Measurements from ENCODE around the gene GRM8.

Gene GRM8

DNA sequence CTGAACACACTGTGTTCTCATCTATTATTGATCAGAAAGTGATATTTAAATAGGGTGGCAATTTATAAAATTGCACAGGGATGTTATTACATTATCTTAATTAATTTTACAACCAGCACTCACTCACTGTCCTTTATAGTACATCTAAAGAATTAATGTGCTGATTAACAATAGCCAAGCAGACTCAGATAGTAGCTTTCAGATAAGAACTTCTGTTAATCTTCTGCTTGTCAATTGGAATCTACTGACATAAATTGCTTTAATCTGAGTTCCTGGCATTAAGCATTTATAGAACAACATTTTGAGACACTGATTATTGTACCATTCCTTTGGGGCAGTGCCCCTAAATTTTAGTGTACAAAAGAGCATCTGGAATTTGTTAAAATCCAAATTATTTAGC lies 408.9 kb downstream of the GRM8 start:
- no peak for TF ChIP-seq ZNF146 (tag by site-specific recombination; IDR thresholded peaks at IDR 0.05)
- no peak for TF ChIP-seq BCL11A (tag by site-specific recombination; IDR thresholded peaks at IDR 0.05; ENCODE audit: low read depth)
- no peak for TF ChIP-seq ZNF704 (tag by site-specific recombination; IDR thresholded peaks at IDR 0.05)
- TF ChIP-seq KLF8 (tag by site-specific recombination; IDR thresholded peaks at IDR 0.05), result no peak
- TF ChIP-seq ZNF211 (tag by site-specific recombination; IDR thresholded peaks at IDR 0.05; ENCODE audit: low read depth), result no peak
- TF ChIP-seq ZNF514 (tag by site-specific recombination; IDR thresholded peaks at IDR 0.05), result no peak
- TF ChIP-seq ZNF426 (tag by site-specific recombination; IDR thresholded peaks at IDR 0.05), result no peak
- no peak for TF ChIP-seq ZNF202 (tag by site-specific recombination; IDR thresholded peaks at IDR 0.05; ENCODE audit: borderline replicate concordance)
- TF ChIP-seq IKZF3 (tag by site-specific recombination; IDR thresholded peaks at IDR 0.05), result no peak
- TF ChIP-seq WT1 (tag by site-specific recombination; IDR thresholded peaks at IDR 0.05), result no peak
- TF ChIP-seq, protein P1, sequence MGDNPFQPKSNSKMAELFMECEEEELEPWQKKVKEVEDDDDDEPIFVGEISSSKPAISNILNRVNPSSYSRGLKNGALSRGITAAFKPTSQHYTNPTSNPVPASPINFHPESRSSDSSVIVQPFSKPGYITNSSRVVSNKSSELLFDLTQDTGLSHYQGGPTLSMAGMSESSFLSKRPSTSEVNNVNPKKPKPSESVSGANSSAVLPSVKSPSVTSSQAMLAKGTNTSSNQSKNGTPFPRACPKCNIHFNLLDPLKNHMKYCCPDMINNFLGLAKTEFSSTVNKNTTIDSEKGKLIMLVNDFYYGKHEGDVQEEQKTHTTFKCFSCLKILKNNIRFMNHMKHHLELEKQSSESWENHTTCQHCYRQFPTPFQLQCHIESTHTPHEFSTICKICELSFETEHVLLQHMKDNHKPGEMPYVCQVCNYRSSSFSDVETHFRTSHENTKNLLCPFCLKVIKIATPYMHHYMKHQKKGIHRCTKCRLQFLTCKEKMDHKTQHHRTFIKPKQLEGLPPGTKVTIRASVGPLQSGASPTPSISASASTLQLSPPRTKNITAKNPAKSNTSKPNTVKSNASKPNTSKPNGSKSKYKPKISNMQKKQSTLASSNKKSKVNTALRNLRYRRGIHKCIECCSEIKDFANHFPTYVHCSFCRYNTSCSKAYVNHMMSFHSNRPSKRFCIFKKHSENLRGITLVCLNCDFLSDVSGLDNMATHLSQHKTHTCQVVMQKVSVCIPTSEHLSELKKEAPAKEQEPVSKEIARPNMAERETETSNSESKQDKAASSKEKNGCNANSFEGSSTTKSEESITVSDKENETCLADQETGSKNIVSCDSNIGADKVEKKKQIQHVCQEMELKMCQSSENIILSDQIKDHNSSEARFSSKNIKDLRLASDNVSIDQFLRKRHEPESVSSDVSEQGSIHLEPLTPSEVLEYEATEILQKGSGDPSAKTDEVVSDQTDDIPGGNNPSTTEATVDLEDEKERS (tag by site-specific recombination; IDR thresholded peaks at IDR 0.05), result no peak
- TF ChIP-seq EGR2 (tag by site-specific recombination; IDR thresholded peaks at IDR 0.05; ENCODE audit: low read depth), result no peak
- no peak for TF ChIP-seq KLF10 (tag by site-specific recombination; IDR thresholded peaks at IDR 0.05)
- TF ChIP-seq, protein P2, sequence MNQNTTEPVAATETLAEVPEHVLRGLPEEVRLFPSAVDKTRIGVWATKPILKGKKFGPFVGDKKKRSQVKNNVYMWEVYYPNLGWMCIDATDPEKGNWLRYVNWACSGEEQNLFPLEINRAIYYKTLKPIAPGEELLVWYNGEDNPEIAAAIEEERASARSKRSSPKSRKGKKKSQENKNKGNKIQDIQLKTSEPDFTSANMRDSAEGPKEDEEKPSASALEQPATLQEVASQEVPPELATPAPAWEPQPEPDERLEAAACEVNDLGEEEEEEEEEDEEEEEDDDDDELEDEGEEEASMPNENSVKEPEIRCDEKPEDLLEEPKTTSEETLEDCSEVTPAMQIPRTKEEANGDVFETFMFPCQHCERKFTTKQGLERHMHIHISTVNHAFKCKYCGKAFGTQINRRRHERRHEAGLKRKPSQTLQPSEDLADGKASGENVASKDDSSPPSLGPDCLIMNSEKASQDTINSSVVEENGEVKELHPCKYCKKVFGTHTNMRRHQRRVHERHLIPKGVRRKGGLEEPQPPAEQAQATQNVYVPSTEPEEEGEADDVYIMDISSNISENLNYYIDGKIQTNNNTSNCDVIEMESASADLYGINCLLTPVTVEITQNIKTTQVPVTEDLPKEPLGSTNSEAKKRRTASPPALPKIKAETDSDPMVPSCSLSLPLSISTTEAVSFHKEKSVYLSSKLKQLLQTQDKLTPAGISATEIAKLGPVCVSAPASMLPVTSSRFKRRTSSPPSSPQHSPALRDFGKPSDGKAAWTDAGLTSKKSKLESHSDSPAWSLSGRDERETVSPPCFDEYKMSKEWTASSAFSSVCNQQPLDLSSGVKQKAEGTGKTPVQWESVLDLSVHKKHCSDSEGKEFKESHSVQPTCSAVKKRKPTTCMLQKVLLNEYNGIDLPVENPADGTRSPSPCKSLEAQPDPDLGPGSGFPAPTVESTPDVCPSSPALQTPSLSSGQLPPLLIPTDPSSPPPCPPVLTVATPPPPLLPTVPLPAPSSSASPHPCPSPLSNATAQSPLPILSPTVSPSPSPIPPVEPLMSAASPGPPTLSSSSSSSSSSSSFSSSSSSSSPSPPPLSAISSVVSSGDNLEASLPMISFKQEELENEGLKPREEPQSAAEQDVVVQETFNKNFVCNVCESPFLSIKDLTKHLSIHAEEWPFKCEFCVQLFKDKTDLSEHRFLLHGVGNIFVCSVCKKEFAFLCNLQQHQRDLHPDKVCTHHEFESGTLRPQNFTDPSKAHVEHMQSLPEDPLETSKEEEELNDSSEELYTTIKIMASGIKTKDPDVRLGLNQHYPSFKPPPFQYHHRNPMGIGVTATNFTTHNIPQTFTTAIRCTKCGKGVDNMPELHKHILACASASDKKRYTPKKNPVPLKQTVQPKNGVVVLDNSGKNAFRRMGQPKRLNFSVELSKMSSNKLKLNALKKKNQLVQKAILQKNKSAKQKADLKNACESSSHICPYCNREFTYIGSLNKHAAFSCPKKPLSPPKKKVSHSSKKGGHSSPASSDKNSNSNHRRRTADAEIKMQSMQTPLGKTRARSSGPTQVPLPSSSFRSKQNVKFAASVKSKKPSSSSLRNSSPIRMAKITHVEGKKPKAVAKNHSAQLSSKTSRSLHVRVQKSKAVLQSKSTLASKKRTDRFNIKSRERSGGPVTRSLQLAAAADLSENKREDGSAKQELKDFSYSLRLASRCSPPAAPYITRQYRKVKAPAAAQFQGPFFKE (tag by site-specific recombination; IDR thresholded peaks at IDR 0.05; ENCODE audit: borderline replicate concordance), result no peak
- no peak for TF ChIP-seq ZBTB26 (tag by site-specific recombination; optimal IDR thresholded peaks at IDR 0.05)
- no peak for TF ChIP-seq GLI4 (tag by site-specific recombination; IDR thresholded peaks at IDR 0.05)
- TF ChIP-seq ZBTB20 (tag by site-specific recombination; IDR thresholded peaks at IDR 0.05), result no peak
- no peaks in the 10 kb centered on the region for H3K36me3 ChIP-seq (ENCODE audit: control insufficient read depth in 2 of 2, insufficient read depth in 1 of 2, low read length in 2 of 2)
- ChIA-PET CTCF (interaction anchor here (1.8 kb wide), 1 partner anchor 41 kb away, joined by 5 read pairs; no protein-coding TSS in a partner anchor), POLR2A (no interaction called here)
- no peak overlapping the region for H3K27ac ChIP-seq (ENCODE audit: extremely low read depth, low read depth, low read length)
- H3K4me1 ChIP-seq (ENCODE audit: control insufficient read depth, insufficient read depth, low read length), result no peaks in the 10 kb centered on the region
- H3K4me3 ChIP-seq (ENCODE audit: low read depth, low read length), result no peak overlapping the region
- no peaks in the 10 kb centered on the region for H3K9me3 ChIP-seq (ENCODE audit: control insufficient read depth, insufficient read depth, low read depth, low read length)
